ENCODE results near the gene GFRA1. TPM values are rescaled to one million over a fixed set of nuclear protein-coding genes. Genes with fewer than 3 reads are reported as not detected.

The GFRA1 gene
- total and polyA plus RNA-seq, 2 donors (not counting 1 experiment from before 2014, with no cell fraction given): not detected

GRCh38 chr10:116121640-116122525 lies 151.1 kb downstream of the GFRA1 start:
- Mint-ChIP-seq H3K4me1 (no peaks in the 10 kb centered on the region), H3K27me3 (no peaks in the 10 kb centered on the region), H3K4me3 (no peak overlapping the region), H3K9me3 (ENCODE audit: insufficient read depth) (no peaks in the 10 kb centered on the region), H3K27ac (no peak overlapping the region)
- ChIA-PET CTCF (no interaction called here), POLR2A (no interaction called here)
- intact Hi-C loops (cut with micrococcal nuclease): no loop called here
- no peak overlapping the region for H3K4me3 ChIP-seq (ENCODE audit: control extremely low read depth in 1 of 5, extremely low read depth in 1 of 5, insufficient read depth in 1 of 5, low read depth in 2 of 5, low read length in 4 of 5)
- no peak overlapping the region for H3K4me2 ChIP-seq (replicated peaks; ENCODE audit: low read depth, low read length, poor library complexity, severe bottlenecking)
- no peaks in the 10 kb centered on the region for H4K20me1 ChIP-seq (ENCODE audit: control insufficient read depth, insufficient read depth, low read length, poor library complexity, severe bottlenecking)
- no peaks in the 10 kb centered on the region for H3K36me3 ChIP-seq (replicated peaks in 1 of 2; ENCODE audit: control extremely low read depth in 1 of 2, control insufficient read depth in 1 of 2, extremely low read depth in 1 of 2, insufficient read depth in 2 of 2, low read length in 1 of 2)
- H3K9ac ChIP-seq (ENCODE audit: low read length): no peak overlapping the region
- H3K27ac ChIP-seq (ENCODE audit: low read length in 2 of 2): no peak overlapping the region
- H3K4me1 ChIP-seq (ENCODE audit: control insufficient read depth in 2 of 2, insufficient read depth in 2 of 2, low read length in 2 of 2): no peaks in the 10 kb centered on the region
- H3K27me3 ChIP-seq (replicated peaks in 1 of 4; ENCODE audit: control extremely low read depth in 1 of 4, control insufficient read depth in 3 of 4, insufficient read depth in 4 of 4, low read length in 3 of 4): no peaks in the 10 kb centered on the region
- peaks cover 0 to 6% (median 0%) of the 10 kb centered on the region in 3 donors for H3K9me3 ChIP-seq (ENCODE audit: control extremely low read depth in 1 of 3, control insufficient read depth in 2 of 3, insufficient read depth in 1 of 3, low read length in 2 of 3)
- ATAC-seq (ENCODE audit: low read depth) (no peak), DNase-seq (no peak)
- TF ChIP-seq CTCF (IDR thresholded peaks at IDR 0.05) (no peak), EZH2 (IDR thresholded peaks at IDR 0.05; ENCODE audit: borderline replicate concordance, insufficient read depth, low read depth, low read length, poor library complexity, severe bottlenecking) (no peak)
- no peak overlapping the region for H2AFZ ChIP-seq (ENCODE audit: insufficient read depth, low read depth, low read length, poor library complexity, severe bottlenecking)
- H3K79me2 ChIP-seq (ENCODE audit: control insufficient read depth, insufficient read depth, low read length): no peaks in the 10 kb centered on the region
- WGBS (ENCODE audit: insufficient coverage): 62% methylated on average over 6 of the region's 8 CpGs

GRCh38 chr10:116120688-116121455 lies 152.1 kb downstream of the GFRA1 start:
- no peak overlapping the region for H3K27ac ChIP-seq (ENCODE audit: low read length in 2 of 2)
- H3K4me1 ChIP-seq (ENCODE audit: control insufficient read depth in 2 of 2, insufficient read depth in 2 of 2, low read length in 2 of 2): no peaks in the 10 kb centered on the region
- ChIA-PET CTCF (no interaction called here), POLR2A (no interaction called here)
- H3K4me2 ChIP-seq (replicated peaks; ENCODE audit: low read depth, low read length, poor library complexity, severe bottlenecking): no peak overlapping the region
- no peak overlapping the region for H3K4me3 Mint-ChIP-seq
- no peak overlapping the region for H3K27ac Mint-ChIP-seq
- H4K20me1 ChIP-seq (ENCODE audit: control insufficient read depth, insufficient read depth, low read length, poor library complexity, severe bottlenecking): no peaks in the 10 kb centered on the region
- H2AFZ ChIP-seq (ENCODE audit: insufficient read depth, low read depth, low read length, poor library complexity, severe bottlenecking): no peak overlapping the region
- no peak overlapping the region for H3K4me3 ChIP-seq (ENCODE audit: control extremely low read depth in 1 of 5, extremely low read depth in 1 of 5, insufficient read depth in 1 of 5, low read depth in 2 of 5, low read length in 4 of 5)
- intact Hi-C loops (cut with micrococcal nuclease): no loop called here
- no peak overlapping the region for H3K9ac ChIP-seq (ENCODE audit: low read length)
- 68% methylated on average over 10 of the region's 12 CpGs for WGBS (ENCODE audit: insufficient coverage)
- no peaks in the 10 kb centered on the region for H3K36me3 ChIP-seq (replicated peaks in 1 of 2; ENCODE audit: control extremely low read depth in 1 of 2, control insufficient read depth in 1 of 2, extremely low read depth in 1 of 2, insufficient read depth in 2 of 2, low read length in 1 of 2)
- H3K9me3 ChIP-seq (ENCODE audit: control extremely low read depth in 1 of 3, control insufficient read depth in 2 of 3, insufficient read depth in 1 of 3, low read length in 2 of 3): peaks cover 0 to 6% (median 0%) of the 10 kb centered on the region in 3 donors
- H3K4me1 Mint-ChIP-seq: no peaks in the 10 kb centered on the region
- ATAC-seq (ENCODE audit: low read depth) (no peak), DNase-seq (no peak)
- no peaks in the 10 kb centered on the region for H3K9me3 Mint-ChIP-seq (ENCODE audit: insufficient read depth)
- no peak for TF ChIP-seq CTCF (IDR thresholded peaks at IDR 0.05)
- TF ChIP-seq EZH2 (IDR thresholded peaks at IDR 0.05; ENCODE audit: borderline replicate concordance, insufficient read depth, low read depth, low read length, poor library complexity, severe bottlenecking): no peak
- no peaks in the 10 kb centered on the region for H3K27me3 ChIP-seq (replicated peaks in 1 of 4; ENCODE audit: control extremely low read depth in 1 of 4, control insufficient read depth in 3 of 4, insufficient read depth in 4 of 4, low read length in 3 of 4)
- no peaks in the 10 kb centered on the region for H3K27me3 Mint-ChIP-seq
- no peaks in the 10 kb centered on the region for H3K79me2 ChIP-seq (ENCODE audit: control insufficient read depth, insufficient read depth, low read length)

Measured in B cell (primary cell).